ENCODE results near the gene GOLGA3. TPM values are rescaled to one million over a fixed set of nuclear protein-coding genes. Genes with fewer than 3 reads are reported as not detected.
"Not testable (repeated sequence)": the region's sequence is repeated elsewhere in the genome, so short reads cannot be mapped to it uniquely, and the experiment has no call there.

GOLGA3 gene
- total RNA-seq, 1 experiment from 2014 or later = 17.7 TPM

- no peak for DNase-seq (ENCODE audit: low read depth)
Observed at GRCh38 chr12:132847363-132848356, 19.0 kb upstream of the GOLGA3 start.

GRCh38 chr12:132844681-132845080 lies 16.0 kb upstream of the GOLGA3 start:
- not testable (repeated sequence) for DNase-seq (ENCODE audit: low read depth)

- DNase-seq (ENCODE audit: low read depth) = no peak
Observed at GRCh38 chr12:132842449-132843045, 13.9 kb upstream of the GOLGA3 start.

GRCh38 chr12:132841151-132841550 lies 12.5 kb upstream of the GOLGA3 start:
- DNase-seq (ENCODE audit: low read depth) = no peak

- DNase-seq (ENCODE audit: low read depth) = no peak
Observed at GRCh38 chr12:132840536-132840935, 11.9 kb upstream of the GOLGA3 start.

GRCh38 chr12:132839558-132840235 lies 11.0 kb upstream of the GOLGA3 start:
- DNase-seq (ENCODE audit: low read depth) = no peak

GRCh38 chr12:132838410-132839080 lies 9.9 kb upstream of the GOLGA3 start:
- no peak for DNase-seq (ENCODE audit: low read depth)

- DNase-seq (ENCODE audit: low read depth) = no peak
Observed at GRCh38 chr12:132837693-132838409, 9.2 kb upstream of the GOLGA3 start.

- DNase-seq (ENCODE audit: low read depth) = no peak
Observed at GRCh38 chr12:132836795-132837331, 8.2 kb upstream of the GOLGA3 start.

- DNase-seq (ENCODE audit: low read depth) = not testable (repeated sequence)
Observed at GRCh38 chr12:132836230-132836629, 7.6 kb upstream of the GOLGA3 start.

- no peak for DNase-seq (ENCODE audit: low read depth)
Observed at GRCh38 chr12:132835076-132836025, 6.7 kb upstream of the GOLGA3 start.

GRCh38 chr12:132834181-132834711 lies 5.6 kb upstream of the GOLGA3 start:
- no peak for DNase-seq (ENCODE audit: low read depth)

- no peak for DNase-seq (ENCODE audit: low read depth)
Observed at GRCh38 chr12:132833341-132833740, 4.7 kb upstream of the GOLGA3 start.

GRCh38 chr12:132831771-132832170 lies 3.1 kb upstream of the GOLGA3 start:
- no peak for DNase-seq (ENCODE audit: low read depth)

GRCh38 chr12:132827763-132828703 lies 636 bp downstream of the GOLGA3 start:
- peak; percentile 65 for DNase-seq (ENCODE audit: low read depth)

GRCh38 chr12:132825861-132826260 lies 2.8 kb downstream of the GOLGA3 start:
- DNase-seq (ENCODE audit: low read depth) = no peak

GRCh38 chr12:132825089-132825488 lies 3.6 kb downstream of the GOLGA3 start:
- no peak for DNase-seq (ENCODE audit: low read depth)

- no peak for DNase-seq (ENCODE audit: low read depth)
Observed at GRCh38 chr12:132824053-132824452, 4.6 kb downstream of the GOLGA3 start.
